GM21529 (cell line): Measurements from ENCODE around the gene PCDHGA3.
"Not testable (repeated sequence)": the region's sequence is repeated elsewhere in the genome, so short reads cannot be mapped to it uniquely, and the experiment has no call there.

Experiments used
- ATAC-seq: cut with Tn5 transposase; IDR thresholded peaks from one replicate; pipeline ENCODE4 v1.9.1; 2021; ENCODE audit not compliant: unreplicated experiment

PCDHGA3 gene

DNA sequence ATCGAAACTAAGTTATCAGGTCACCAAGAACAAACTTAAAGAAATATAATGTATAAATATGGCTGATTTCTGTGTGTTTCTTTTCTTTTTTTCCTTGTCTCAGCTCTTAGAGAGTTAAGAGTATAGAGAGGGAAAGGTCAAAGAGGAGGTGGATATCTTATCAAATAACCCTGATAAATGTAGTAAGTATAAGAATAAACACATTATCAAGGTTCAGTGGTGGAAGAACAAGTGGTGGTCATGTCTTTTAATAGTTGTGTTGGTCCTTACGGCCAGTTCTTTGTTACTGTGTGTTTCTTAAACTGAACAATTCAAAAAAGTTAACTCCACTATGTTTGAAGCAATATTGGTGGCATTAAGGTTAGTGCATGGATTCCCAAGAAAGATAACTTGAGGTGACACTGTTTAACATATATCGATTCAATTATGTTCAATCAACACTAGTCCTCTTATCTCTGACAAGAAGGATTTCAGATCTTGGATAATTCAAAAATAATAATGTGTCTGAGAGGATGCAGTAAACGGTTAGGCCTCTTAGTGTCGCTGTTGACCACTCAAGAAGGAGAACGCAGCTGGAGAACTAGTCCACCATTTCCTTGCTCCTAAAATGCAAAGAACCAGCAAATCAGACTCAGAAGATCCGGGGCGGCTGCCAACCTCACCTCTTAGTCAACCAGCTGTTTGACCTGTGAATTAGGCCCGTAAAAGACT lies at the start of gene PCDHGA3:
TSS of gene PCDHGA3 (plus strand) at position 588 of the 711 bp plus-strand sequence. CDS start 205 bp downstream, outside the sequence.
- no peak for ATAC-seq

GRCh38 chr5:141298376-141298775 lies 45.3 kb upstream of the PCDHGA3 start:
- no peak for ATAC-seq

GRCh38 chr5:141303756-141304155 lies 39.9 kb upstream of the PCDHGA3 start, which contains the start of gene SLC25A2:
SLC25A2 (minus strand) TSS chr5:141304049; CDS start chr5:141303865, 184 bp downstream.
- no peak for ATAC-seq

DNA sequence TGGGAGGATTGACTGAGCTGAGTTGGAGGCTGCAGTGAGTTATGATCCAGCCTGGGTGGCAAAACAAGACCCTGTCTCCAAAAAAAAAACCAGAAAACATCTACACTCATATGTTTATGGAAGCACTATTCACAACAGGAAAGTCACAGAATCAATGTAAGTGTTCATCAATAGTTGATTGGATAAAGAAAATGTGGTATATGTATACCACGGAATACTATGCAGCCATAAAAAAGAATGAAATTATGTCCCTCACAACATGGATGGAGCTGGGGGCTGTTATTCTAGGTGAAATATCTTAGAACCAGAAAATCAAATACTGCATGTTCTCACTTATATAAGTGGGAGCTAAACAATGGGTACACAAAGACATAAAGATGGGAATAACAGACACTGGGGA lies 37.0 kb upstream of the PCDHGA3 start:
- no peak for ATAC-seq

DNA sequence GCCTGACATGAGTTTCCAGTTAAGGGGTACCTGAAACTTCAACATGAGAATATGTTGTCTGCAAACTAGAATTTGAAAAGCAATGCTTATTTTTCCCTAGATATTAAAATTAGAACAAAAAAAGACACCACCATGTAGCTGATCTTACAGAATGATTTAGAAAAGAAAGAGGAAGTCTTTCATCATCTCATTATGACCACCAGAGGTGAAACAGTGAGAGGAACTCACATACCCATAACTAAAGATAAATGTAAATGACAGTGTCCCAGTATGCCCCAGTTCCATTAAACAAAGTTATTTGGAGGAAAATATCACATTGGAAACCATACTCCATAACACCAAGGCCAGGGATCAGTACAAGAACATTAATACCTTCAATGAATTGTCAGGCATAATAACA lies 29.9 kb upstream of the PCDHGA3 start:
- no peak for ATAC-seq

- ATAC-seq = not testable (repeated sequence)
Observed at GRCh38 chr5:141316963-141317362, 26.7 kb upstream of the PCDHGA3 start.

DNA sequence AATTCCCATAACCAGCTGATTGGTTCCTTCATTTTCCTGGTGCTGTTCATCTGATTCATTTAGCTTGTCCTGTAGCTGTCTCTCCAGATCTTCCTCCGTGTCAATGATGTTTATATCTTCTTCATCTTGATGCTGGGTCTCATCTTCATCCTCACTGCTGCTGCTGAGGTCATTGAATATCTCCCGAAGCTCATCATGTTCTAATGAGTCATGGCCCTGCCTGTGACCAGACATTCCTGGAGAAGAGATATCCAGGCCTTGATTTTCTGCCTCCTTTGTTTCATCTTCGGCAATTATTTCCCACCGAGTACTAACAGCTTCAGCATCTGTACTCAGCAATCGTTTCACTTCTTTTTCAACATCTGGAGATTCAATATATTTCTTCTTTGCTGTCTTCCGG lies 24.4 kb upstream of the PCDHGA3 start:
- ATAC-seq = no peak

DNA sequence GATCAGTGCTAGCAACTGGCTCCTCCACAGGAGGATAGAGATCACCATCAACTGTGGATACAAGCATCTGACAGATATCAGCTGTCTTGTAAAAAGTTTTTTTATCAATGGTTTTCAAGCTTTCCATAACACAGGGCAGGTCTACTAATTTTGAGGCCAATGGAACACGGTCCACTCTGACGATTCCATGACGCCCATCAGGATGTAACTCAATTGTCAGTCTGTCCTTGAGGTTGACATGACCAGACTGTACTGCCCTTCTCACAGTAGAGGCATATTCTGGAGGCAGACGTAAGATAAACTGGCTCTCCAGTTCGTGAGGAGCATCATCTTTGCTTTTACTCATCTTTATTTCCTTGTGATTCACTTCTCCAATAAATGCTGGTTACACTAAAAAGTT lies 23.9 kb upstream of the PCDHGA3 start:
- ATAC-seq = no peak

- peak; percentile 93 for ATAC-seq
Observed at GRCh38 chr5:141320225-141321169, 23.1 kb upstream of the PCDHGA3 start, which contains the start of gene TAF7. TAF7 (minus strand) TSS chr5:141320784; CDS start chr5:141320044, 740 bp downstream.

GRCh38 chr5:141322261-141322660 lies 21.4 kb upstream of the PCDHGA3 start:
- ATAC-seq = no peak

DNA sequence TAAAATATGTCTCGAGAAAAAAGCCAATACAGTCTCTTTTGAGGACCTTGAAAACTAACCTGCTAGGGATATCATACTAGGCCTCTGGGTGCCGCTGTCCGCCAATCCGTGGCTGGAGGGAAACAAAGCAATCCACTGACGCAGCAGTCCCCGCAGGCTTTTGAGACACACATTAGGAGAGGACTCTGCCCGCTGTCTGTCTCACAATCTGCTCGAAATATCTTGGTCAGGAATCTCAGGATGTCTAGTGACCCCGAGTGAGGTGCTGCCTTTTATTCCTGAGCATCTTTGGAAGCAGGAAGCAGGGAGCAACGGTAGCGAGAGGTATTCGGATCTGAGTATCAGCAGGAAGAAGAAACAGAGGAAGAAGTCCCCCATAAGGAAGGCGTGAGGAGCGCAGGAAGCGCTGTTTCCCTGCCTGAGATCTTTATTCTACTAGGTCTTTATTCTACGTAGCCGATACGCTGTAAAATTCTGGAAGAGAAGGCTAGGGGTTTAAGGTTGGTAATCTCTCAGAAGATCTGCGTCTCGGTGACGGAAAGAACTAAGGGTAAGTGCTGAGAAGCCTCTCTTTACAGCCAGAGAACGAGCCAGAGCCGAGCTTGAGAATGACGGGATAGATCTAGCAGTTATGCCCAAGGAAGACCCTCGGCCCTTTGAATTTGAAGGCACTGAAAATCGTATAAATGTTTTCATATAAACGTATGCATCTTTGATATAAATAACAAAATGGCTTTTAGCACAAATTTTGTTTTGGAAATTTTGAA lies 17.4 kb upstream of the PCDHGA3 start:
- peak; percentile 96 for ATAC-seq

GRCh38 chr5:141328231-141328630 lies 15.4 kb upstream of the PCDHGA3 start:
- ATAC-seq = no peak

- no peak for ATAC-seq
Observed at GRCh38 chr5:141330299-141331080, 13.1 kb upstream of the PCDHGA3 start, which contains the start of gene PCDHGA1. PCDHGA1 (plus strand) TSS chr5:141330514.

DNA sequence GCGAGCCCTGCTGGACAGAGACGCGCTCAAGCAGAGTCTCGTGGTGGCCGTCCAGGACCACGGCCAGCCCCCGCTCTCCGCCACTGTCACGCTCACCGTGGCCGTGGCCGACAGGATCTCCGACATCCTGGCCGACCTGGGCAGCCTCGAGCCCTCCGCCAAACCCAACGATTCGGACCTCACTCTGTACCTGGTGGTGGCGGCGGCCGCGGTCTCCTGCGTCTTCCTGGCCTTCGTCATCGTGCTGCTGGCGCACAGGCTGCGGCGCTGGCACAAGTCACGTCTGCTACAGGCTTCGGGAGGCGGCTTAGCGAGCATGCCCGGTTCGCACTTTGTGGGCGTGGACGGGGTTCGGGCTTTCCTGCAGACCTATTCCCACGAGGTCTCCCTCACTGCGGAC lies 11.1 kb upstream of the PCDHGA3 start:
- not testable (repeated sequence) for ATAC-seq

DNA sequence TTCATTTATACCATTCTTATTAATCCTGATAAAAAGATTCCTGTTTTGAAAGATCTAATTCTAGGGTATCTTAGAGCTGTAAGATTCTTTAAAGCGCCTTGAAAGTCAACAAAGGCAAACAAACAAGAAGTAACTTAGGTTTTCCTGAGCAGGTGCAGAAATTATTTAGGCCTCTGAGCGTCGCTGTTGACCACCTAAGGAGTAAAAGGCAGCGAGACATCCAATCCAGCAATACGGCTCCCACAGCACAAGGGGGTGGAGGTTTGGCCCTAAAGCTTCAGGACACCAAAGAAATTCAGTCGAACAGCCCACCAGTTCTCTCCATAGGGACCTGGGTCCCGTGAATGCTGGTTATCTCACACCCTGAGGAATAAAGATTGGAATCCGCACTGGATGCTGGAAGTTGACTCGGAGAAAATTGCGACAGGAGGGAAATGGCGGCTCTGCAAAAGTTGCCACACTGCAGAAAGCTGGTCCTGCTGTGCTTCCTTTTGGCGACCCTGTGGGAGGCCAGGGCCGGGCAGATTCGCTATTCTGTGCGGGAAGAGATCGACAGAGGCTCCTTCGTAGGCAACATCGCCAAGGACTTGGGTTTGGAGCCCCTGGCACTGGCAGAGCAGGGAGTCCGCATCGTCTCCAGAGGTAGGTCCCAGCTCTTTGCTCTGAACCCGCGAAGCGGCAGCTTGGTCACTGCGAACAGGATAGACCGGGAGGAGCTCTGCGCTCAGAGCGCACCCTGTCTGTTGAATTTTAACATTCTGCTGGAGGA lies 4.9 kb upstream of the PCDHGA3 start, which contains the start of gene PCDHGA2:
TSS of gene PCDHGA2 (plus strand) at position 223 of the 769 bp plus-strand sequence.
- no peak for ATAC-seq

DNA sequence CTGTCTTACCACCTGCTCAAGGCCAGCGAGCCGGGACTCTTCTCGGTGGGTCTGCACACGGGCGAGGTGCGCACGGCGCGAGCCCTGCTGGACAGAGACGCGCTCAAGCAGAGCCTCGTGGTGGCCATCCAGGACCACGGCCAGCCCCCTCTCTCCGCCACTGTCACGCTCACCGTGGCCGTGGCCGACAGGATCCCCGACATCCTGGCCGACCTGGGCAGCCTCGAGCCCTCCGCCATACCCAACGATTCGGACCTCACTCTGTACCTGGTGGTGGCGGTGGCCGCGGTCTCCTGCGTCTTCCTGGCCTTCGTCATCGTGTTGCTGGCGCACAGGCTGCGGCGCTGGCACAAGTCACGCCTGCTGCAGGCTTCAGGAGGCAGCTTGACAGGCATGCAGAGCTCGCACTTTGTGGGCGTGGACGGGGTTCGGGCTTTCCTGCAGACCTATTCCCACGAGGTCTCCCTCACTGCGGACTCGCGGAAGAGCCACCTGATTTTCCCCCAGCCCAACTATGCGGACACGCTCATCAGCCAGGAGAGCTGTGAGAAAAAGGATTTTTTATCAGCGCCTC lies 2.8 kb upstream of the PCDHGA3 start:
- not testable (repeated sequence) for ATAC-seq

- ATAC-seq = no peak
Observed at GRCh38 chr5:141342773-141343172, 856 bp upstream of the PCDHGA3 start.

DNA sequence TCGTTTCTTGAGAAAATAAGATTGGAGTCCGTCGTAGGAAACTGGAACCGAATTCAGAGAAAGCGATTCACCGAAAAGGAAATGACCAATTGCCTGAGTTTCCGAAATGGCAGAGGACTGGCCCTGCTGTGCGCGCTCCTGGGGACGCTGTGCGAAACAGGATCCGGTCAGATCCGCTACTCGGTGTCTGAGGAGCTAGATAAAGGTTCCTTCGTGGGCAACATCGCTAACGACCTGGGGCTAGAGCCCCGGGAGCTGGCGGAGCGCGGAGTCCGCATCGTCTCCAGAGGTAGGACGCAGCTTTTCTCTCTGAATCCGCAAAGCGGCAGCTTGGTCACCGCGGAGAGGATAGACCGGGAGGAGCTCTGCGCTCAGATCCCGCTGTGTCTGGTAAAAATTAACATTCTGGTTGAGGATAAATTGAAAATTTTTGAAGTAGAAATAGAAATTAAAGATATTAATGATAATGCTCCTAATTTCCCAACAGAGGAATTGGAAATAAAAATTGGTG lies 379 bp downstream of the PCDHGA3 start:
- ATAC-seq = no peak

GRCh38 chr5:141345327-141345726 lies 1.7 kb downstream of the PCDHGA3 start:
- ATAC-seq = no peak
